Measurements from ENCODE around the gene SLC27A1.
A peak's percentile ranks its signal among the peaks of the same experiment; 100 is the strongest.

SLC27A1 gene

DNA sequence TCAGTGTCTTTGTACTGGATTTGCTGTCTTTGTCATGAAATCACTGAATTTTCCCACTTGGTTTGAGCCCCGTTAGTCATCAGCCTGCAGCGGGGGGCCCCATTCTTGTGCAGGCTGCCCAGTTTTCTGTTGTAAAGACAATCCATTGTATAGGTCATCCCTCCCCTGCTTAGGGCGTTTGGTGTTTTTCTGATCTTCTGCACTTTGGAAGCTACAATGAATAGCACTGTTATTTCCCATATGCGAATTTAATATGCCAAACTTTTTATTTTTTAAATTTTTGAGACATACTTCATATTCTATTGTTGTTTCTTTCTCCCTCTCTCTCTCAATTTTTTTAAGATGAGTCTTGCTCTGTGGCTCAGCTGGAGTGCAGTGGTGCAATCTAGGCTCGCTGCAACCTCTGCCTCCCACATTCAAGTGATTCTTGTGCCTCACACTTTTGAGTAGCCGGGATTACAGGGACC is 9.0 kb downstream of the SLC27A1 start:
- Histone ChIP-seq H3K27ac (ENCODE audit: low read length) (no peak overlapping the region), H3K9me3 (ENCODE audit: control insufficient read depth in 1 of 2, low read length in 2 of 2) (no peaks in the 10 kb centered on the region), H3K27me3 (ENCODE audit: low read depth, low read length) (no peaks in the 10 kb centered on the region)

DNA sequence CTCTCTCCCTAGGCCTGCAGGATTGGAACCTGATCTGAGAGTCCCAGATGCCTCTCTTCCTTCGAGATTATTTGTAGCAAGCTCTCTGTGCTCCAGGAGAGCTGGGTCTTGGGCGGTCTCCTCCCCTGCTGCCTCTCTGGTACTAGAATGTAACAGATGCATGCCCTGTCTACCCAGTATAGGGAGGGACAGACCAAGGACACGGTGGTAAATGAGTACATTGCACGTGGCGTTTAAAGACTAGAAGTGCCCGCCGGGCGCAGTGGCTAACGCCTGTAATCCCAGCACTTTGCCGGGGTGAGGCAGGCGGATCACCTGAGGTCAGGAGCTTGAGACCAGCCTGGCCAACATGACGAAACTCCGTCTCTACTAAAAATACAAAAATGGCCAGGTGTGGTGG is 11.7 kb downstream of the SLC27A1 start:
- Histone ChIP-seq H3K4me1 (ENCODE audit: control insufficient read depth in 1 of 2, insufficient read depth in 2 of 2, low read length in 2 of 2) (no peaks in the 10 kb centered on the region), H3K4me3 (ENCODE audit: low read depth in 1 of 2, low read length in 2 of 2) (no peak overlapping the region), H3K36me3 (ENCODE audit: control insufficient read depth in 1 of 2, insufficient read depth in 2 of 2, low read length in 2 of 2) (no peaks in the 10 kb centered on the region), H3K9me3 (ENCODE audit: control insufficient read depth in 1 of 2, low read length in 2 of 2) (no peaks in the 10 kb centered on the region), H3K27ac (ENCODE audit: low read length) (no peak overlapping the region), H3K27me3 (ENCODE audit: low read depth, low read length) (no peaks in the 10 kb centered on the region)

More for the DNA sequence above, 9.0 kb downstream of the SLC27A1 start:
- Histone ChIP-seq H3K4me1 (ENCODE audit: control insufficient read depth in 1 of 2, insufficient read depth in 2 of 2, low read length in 2 of 2) (peaks cover 4 to 12% of the 10 kb centered on the region in 2 donors), H3K36me3 (ENCODE audit: control insufficient read depth in 1 of 2, insufficient read depth in 2 of 2, low read length in 2 of 2) (no peaks in the 10 kb centered on the region), H3K4me3 (ENCODE audit: low read depth in 1 of 2, low read length in 2 of 2) (no peak overlapping the region)

DNA sequence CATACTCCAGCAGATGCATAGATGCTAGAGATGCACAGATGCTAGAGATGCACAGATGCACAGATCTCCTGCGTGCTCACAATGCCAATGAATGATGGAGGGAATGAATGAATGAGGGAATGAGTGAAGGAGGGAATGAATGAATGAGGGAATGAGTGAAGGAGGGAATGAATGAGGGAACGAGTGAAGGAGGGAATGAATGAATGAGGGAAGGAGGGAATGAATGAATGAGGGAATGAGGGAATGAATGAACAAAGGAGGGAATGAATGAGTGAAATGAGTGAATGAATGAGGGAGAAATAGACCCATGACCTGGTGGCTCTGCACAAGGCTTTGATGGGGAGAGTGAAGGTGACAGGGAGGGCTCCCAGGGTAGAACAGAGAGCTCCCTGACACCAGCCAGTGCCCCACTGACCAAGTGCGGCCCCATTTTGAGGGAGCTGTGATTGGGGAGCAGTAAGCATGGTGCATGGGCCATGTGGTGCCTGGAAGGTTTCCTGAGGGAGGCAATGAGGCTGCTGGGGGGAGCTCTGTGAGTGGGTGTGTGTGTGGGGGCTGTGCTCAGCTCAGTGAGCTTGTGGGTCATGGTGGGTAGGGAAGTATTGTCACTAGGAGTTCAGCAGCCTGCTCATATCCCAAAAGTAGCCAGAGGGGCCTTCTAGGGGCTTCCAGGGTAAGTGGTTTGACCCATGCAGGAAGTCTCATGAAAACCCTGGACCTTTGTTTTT is 12.7 kb downstream of the SLC27A1 start:
- no peaks in the 10 kb centered on the region for H3K4me1 ChIP-seq (ENCODE audit: control insufficient read depth in 1 of 2, insufficient read depth in 2 of 2, low read length in 2 of 2)
- H3K27ac ChIP-seq (ENCODE audit: low read length): no peak overlapping the region
- no peaks in the 10 kb centered on the region for H3K9me3 ChIP-seq (ENCODE audit: control insufficient read depth in 1 of 2, low read length in 2 of 2)
- no peaks in the 10 kb centered on the region for H3K27me3 ChIP-seq (ENCODE audit: low read depth, low read length)
- H3K4me3 ChIP-seq (ENCODE audit: low read depth in 1 of 2, low read length in 2 of 2): no peak overlapping the region
- H3K36me3 ChIP-seq (ENCODE audit: control insufficient read depth in 1 of 2, insufficient read depth in 2 of 2, low read length in 2 of 2): peaks cover 0 to 4% of the 10 kb centered on the region in 2 donors

DNA sequence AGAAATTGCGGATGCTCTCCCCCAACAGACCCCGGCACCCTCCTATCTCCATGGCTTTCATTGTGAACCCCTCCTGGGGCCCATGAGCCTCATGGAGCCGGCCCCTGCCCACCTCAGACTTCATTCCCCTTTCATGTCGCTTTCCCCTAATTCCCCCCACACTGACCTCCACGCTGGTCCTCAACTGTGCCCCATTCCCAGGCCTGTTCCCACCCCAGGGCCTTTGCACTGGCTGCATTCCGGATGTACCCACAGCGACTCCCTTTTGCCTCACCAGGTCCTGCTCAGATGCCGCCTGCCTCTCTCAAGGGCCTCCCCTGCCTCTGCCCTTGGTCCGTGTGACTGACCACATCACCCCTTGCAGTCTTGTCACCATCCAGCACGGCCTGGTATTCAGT is 13.3 kb downstream of the SLC27A1 start:
- H3K27ac ChIP-seq (ENCODE audit: low read length): no peak overlapping the region
- H3K9me3 ChIP-seq (ENCODE audit: control insufficient read depth in 1 of 2, low read length in 2 of 2): no peaks in the 10 kb centered on the region
- no peak overlapping the region for H3K4me3 ChIP-seq (ENCODE audit: low read depth in 1 of 2, low read length in 2 of 2)
- peaks cover 0 to 5% of the 10 kb centered on the region in 2 donors for H3K4me1 ChIP-seq (ENCODE audit: control insufficient read depth in 1 of 2, insufficient read depth in 2 of 2, low read length in 2 of 2)
- H3K36me3 ChIP-seq (ENCODE audit: control insufficient read depth in 1 of 2, insufficient read depth in 2 of 2, low read length in 2 of 2): peaks cover 0 to 4% of the 10 kb centered on the region in 2 donors
- no peaks in the 10 kb centered on the region for H3K27me3 ChIP-seq (ENCODE audit: low read depth, low read length)

DNA sequence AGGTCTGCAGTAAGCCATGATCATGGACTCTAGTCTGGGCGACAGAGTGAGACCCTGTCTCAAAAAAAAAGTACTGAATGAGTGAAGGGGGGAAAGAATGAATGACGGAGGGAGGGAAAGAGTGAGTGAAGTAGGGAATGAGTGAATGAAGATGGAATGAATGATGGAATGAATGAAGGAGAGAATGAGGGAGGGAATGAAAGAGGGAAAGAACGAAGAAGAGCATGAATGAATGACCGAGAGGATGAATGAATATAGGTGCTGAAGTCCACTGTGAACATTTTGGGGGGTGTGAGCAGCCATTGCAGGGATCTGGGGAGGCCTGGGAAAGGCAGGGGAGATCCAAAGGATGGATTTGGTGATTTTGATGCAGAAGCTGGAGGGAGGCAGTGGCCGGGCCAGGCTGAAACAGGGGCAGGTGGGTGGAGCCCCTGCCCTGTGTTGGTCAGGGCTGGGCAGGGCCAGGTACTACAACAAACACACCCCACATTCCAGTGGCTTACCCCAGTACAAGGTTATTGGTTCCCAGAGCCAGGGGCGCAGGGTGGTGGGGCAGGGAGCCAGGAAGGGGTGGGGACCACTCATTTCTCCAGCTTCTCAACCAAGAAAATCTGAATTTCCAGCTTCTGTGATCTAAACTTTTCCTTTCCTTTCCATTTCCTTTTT is 14.3 kb downstream of the SLC27A1 start:
- H3K27ac ChIP-seq (ENCODE audit: low read length): no peak overlapping the region
- H3K36me3 ChIP-seq (ENCODE audit: control insufficient read depth in 1 of 2, insufficient read depth in 2 of 2, low read length in 2 of 2): peaks cover 0 to 4% of the 10 kb centered on the region in 2 donors
- H3K9me3 ChIP-seq (ENCODE audit: control insufficient read depth in 1 of 2, low read length in 2 of 2): no peaks in the 10 kb centered on the region
- no peak overlapping the region for H3K4me3 ChIP-seq (ENCODE audit: low read depth in 1 of 2, low read length in 2 of 2)
- no peaks in the 10 kb centered on the region for H3K27me3 ChIP-seq (ENCODE audit: low read depth, low read length)
- peaks cover 0 to 7% of the 10 kb centered on the region in 2 donors for H3K4me1 ChIP-seq (ENCODE audit: control insufficient read depth in 1 of 2, insufficient read depth in 2 of 2, low read length in 2 of 2)

DNA sequence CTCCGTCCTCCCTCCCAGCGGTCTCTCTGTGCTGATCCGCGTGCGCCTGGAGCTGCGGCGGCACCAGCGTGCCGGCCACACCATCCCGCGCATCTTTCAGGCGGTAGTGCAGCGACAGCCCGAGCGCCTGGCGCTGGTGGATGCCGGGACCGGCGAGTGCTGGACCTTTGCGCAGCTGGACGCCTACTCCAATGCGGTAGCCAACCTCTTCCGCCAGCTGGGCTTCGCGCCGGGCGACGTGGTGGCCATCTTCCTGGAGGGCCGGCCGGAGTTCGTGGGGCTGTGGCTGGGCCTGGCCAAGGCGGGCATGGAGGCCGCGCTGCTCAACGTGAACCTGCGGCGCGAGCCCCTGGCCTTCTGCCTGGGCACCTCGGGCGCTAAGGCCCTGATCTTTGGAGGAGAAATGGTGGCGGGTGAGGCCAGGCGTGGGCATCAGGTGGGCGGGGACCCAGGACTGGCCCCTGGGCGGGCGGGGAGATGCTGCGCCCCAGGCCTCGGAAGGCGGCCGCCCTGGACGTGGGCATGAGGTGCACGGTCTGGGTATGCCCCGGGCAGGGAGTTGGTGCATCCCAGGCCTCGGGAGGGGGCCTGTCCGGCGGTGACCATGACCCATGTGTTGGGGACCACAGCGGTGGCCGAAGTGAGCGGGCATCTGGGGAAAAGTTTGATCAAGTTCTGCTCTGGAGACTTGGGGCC is 16.4 kb downstream of the SLC27A1 start:
- Histone ChIP-seq H3K4me3 (ENCODE audit: low read depth in 1 of 2, low read length in 2 of 2) (no peak overlapping the region), H3K9me3 (ENCODE audit: control insufficient read depth in 1 of 2, low read length in 2 of 2) (no peaks in the 10 kb centered on the region), H3K4me1 (ENCODE audit: control insufficient read depth in 1 of 2, insufficient read depth in 2 of 2, low read length in 2 of 2) (peaks cover 0 to 7% of the 10 kb centered on the region in 2 donors), H3K27ac (ENCODE audit: low read length) (no peak overlapping the region), H3K36me3 (ENCODE audit: control insufficient read depth in 1 of 2, insufficient read depth in 2 of 2, low read length in 2 of 2) (peaks cover 0 to 4% of the 10 kb centered on the region in 2 donors), H3K27me3 (ENCODE audit: low read depth, low read length) (no peaks in the 10 kb centered on the region)

DNA sequence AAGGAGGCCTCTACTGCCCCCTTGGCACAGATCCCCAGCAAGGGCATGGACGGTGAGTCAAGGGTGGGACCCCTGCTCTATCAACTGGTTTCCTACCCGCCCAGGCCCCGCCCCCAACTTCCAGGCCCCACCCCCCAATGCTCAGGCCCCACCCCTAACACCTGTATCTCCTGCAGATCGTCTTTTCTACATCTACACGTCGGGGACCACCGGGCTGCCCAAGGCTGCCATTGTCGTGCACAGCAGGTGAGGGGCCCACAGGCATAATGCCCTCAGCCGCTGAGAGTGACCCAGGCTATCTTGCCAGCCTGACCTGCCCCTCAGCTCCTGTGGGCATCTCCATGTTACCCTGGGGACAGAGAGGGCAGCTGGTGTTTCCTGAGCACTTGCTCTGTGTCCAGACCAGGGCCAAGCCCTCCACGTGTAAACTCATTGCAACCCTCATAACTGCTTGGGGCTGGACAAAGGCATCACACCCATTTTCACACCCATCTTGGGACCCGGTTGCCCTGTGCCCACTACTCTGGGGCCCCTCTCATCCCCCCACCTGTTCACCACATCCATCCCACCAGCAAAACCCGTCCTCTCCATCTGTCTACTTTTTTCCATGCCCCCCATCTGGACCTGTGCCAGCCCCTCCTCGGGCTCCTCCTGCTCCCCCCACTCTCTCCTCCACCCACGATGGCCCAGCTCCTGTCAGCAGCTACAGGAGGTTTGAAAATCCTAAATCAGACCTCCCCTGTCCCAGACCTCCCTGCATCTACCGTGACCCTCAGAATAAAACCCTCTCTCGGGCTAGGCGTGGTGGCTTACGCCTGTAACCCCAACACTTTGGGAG is 17.2 kb downstream of the SLC27A1 start:
- no peaks in the 10 kb centered on the region for H3K9me3 ChIP-seq (ENCODE audit: control insufficient read depth in 1 of 2, low read length in 2 of 2)
- H3K27me3 ChIP-seq (ENCODE audit: low read depth, low read length): no peaks in the 10 kb centered on the region
- no peak overlapping the region for H3K4me3 ChIP-seq (ENCODE audit: low read depth in 1 of 2, low read length in 2 of 2)
- no peak overlapping the region for H3K27ac ChIP-seq (ENCODE audit: low read length)
- H3K4me1 ChIP-seq (ENCODE audit: control insufficient read depth in 1 of 2, insufficient read depth in 2 of 2, low read length in 2 of 2): peaks cover 0 to 7% of the 10 kb centered on the region in 2 donors
- H3K36me3 ChIP-seq (ENCODE audit: control insufficient read depth in 1 of 2, insufficient read depth in 2 of 2, low read length in 2 of 2): peaks cover 0 to 4% of the 10 kb centered on the region in 2 donors

DNA sequence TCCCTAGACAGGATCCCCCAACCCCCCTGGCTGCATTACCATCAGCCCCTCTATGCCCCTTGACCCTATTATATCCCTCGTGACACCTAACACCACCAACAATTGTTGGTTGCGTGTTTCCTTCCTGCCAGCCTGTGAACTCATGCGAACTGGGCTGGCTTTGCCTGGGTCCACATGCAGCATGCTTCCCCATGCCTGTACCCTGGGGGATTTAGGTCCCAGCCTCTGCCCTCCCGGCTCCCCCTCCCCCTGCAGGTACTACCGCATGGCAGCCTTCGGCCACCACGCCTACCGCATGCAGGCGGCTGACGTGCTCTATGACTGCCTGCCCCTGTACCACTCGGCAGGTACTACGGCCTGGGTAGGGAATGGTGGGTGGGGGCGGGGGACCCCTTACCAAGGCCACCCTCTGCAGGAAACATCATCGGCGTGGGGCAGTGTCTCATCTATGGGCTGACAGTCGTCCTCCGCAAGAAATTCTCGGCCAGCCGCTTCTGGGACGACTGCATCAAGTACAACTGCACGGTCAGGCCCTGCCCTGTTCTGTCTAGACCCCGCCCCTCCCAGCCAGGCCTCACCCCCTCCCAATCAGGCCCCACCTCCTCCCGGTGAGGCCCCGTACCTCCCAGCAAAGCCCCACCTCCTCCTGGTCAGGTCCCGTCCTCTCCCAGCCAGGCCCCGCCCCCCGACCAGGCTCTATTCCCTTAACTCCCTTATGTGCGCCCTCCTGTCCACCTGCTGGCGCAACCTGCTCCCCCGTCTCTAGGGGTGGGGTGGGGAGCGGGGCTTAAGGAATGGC is 18.5 kb downstream of the SLC27A1 start:
- Histone ChIP-seq H3K4me3 (ENCODE audit: low read depth in 1 of 2, low read length in 2 of 2) (peak overlapping the region in 1 of 2 donors; percentile 42), H3K4me1 (ENCODE audit: control insufficient read depth in 1 of 2, insufficient read depth in 2 of 2, low read length in 2 of 2) (peaks cover 0 to 7% of the 10 kb centered on the region in 2 donors), H3K27ac (ENCODE audit: low read length) (no peak overlapping the region), H3K9me3 (ENCODE audit: control insufficient read depth in 1 of 2, low read length in 2 of 2) (no peaks in the 10 kb centered on the region), H3K36me3 (ENCODE audit: control insufficient read depth in 1 of 2, insufficient read depth in 2 of 2, low read length in 2 of 2) (peaks cover 0 to 4% of the 10 kb centered on the region in 2 donors), H3K27me3 (ENCODE audit: low read depth, low read length) (no peaks in the 10 kb centered on the region)

DNA sequence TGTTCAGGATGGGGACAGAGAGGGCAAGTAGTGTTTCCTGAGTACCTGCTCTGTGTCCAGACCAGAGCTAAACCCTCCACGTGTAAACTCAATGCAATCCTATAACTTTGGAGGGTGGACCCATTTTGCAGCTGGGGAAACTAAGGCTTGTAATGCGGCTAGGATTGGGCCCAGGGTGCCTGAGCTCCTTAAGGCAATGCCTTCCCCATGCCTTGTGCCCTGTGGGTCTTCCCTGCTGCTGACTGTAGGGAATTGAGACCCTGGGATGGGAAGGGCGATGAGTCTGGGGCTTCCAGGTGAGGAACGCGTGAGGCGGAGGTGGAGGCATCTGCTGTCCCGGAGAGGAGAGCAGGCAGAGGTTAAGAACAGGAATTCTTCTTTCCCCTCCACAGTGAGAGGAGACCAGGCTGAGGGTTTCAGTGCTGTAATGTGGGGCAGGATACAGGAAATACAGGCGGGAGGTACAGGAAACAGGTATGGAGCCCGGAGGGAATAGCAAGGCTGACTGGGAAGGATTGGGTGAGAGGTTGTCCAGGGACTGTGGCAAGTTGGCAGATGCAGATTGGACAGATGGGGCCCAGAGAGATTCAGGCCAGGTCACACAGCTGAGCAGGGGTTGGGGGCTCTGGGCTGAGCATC is 19.2 kb downstream of the SLC27A1 start:
- Histone ChIP-seq H3K4me1 (ENCODE audit: control insufficient read depth in 1 of 2, insufficient read depth in 2 of 2, low read length in 2 of 2) (peaks cover 0 to 7% of the 10 kb centered on the region in 2 donors), H3K36me3 (ENCODE audit: control insufficient read depth in 1 of 2, insufficient read depth in 2 of 2, low read length in 2 of 2) (peaks cover 0 to 4% of the 10 kb centered on the region in 2 donors), H3K27me3 (ENCODE audit: low read depth, low read length) (no peaks in the 10 kb centered on the region), H3K27ac (ENCODE audit: low read length) (no peak overlapping the region), H3K9me3 (ENCODE audit: control insufficient read depth in 1 of 2, low read length in 2 of 2) (no peaks in the 10 kb centered on the region), H3K4me3 (ENCODE audit: low read depth in 1 of 2, low read length in 2 of 2) (no peak overlapping the region)

DNA sequence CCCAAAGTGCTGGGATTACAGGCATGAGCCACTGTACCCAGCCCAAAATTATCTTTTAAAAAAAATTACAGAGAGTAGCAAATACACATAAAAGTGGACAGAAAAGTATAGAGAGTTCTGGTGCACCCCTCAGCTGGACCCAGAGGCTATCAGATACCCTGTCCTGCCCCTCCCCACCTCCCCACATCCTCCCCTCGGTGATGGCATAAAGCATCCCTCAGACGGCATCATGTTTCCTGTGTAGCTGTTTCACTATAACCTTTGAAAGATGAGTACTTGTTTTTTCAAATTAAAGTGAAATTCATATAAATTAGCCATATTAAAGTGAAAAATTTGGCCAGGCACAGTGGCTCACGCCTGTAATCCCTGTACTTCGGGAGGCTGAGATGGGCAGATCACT is 20.1 kb downstream of the SLC27A1 start:
- Histone ChIP-seq H3K9me3 (ENCODE audit: control insufficient read depth in 1 of 2, low read length in 2 of 2) (no peaks in the 10 kb centered on the region), H3K27ac (ENCODE audit: low read length) (no peak overlapping the region), H3K36me3 (ENCODE audit: control insufficient read depth in 1 of 2, insufficient read depth in 2 of 2, low read length in 2 of 2) (peaks cover 0 to 4% of the 10 kb centered on the region in 2 donors), H3K4me1 (ENCODE audit: control insufficient read depth in 1 of 2, insufficient read depth in 2 of 2, low read length in 2 of 2) (peaks cover 0 to 7% of the 10 kb centered on the region in 2 donors), H3K4me3 (ENCODE audit: low read depth in 1 of 2, low read length in 2 of 2) (no peak overlapping the region), H3K27me3 (ENCODE audit: low read depth, low read length) (no peaks in the 10 kb centered on the region)

Data from muscle layer of duodenum (tissue), 2 donors.